Glutamatergic neuron (in vitro differentiated cells): ENCODE data around the gene MED29. TPM values are rescaled to one million over a fixed set of nuclear protein-coding genes. Genes with fewer than 3 reads are reported as not detected.

ENCODE experiments used
- DNase-seq: peaks from one replicate; pipeline ENCODE4 v3.0.0; 2022
- H3K27ac Mint-ChIP-seq: one replicate; pipeline ENCODE4 v1.8.0; 2020; ENCODE audit warnings: mild to moderate bottlenecking, mixed read lengths, inconsistent platforms; ENCODE audit not compliant: unreplicated experiment
- H3K27me3 Mint-ChIP-seq: one replicate; pipeline ENCODE4 v1.8.0; 2020; ENCODE audit warnings: mild to moderate bottlenecking, moderate library complexity, mixed read lengths, inconsistent platforms; ENCODE audit not compliant: unreplicated experiment
- H3K36me3 Mint-ChIP-seq: one replicate; pipeline ENCODE4 v1.8.0; 2020; ENCODE audit warnings: mild to moderate bottlenecking, mixed read lengths, inconsistent platforms; ENCODE audit not compliant: unreplicated experiment
- H3K4me1 Mint-ChIP-seq: one replicate; pipeline ENCODE4 v1.8.0; 2020; ENCODE audit warnings: mild to moderate bottlenecking, low read depth, mixed read lengths, inconsistent platforms; ENCODE audit not compliant: unreplicated experiment
- H3K4me3 Mint-ChIP-seq: one replicate; pipeline ENCODE4 v1.8.0; 2020; ENCODE audit warnings: mild to moderate bottlenecking, mixed read lengths, inconsistent platforms; ENCODE audit not compliant: unreplicated experiment
- H3K9me3 Mint-ChIP-seq: one replicate; pipeline ENCODE4 v1.8.0; 2020; ENCODE audit warnings: mild to moderate bottlenecking, moderate library complexity, mixed read lengths, inconsistent platforms; ENCODE audit not compliant: unreplicated experiment
- total RNA-seq: library from RNA; stranded (reverse); fragmentation: NEBNext Ultra II Directional; extraction: Animal tissue kit (Norgen Biotek cat#: 25700); gene quantifications from one replicate; pipeline ENCODE4 v1.2.1, GENCODE V29; 2021; ENCODE audit not compliant: unreplicated experiment
- TF ChIP-seq, protein P1 (sequence below): fragments of 200-600 bp; sonication (generic); IDR thresholded peaks from one replicate; pipeline ENCODE4 v1.5.0; 2021; ENCODE audit not compliant: partially characterized antibody, unreplicated experiment

Gene MED29
- total RNA-seq, 1 donor from 2014 or later = 30.1 TPM

DNA sequence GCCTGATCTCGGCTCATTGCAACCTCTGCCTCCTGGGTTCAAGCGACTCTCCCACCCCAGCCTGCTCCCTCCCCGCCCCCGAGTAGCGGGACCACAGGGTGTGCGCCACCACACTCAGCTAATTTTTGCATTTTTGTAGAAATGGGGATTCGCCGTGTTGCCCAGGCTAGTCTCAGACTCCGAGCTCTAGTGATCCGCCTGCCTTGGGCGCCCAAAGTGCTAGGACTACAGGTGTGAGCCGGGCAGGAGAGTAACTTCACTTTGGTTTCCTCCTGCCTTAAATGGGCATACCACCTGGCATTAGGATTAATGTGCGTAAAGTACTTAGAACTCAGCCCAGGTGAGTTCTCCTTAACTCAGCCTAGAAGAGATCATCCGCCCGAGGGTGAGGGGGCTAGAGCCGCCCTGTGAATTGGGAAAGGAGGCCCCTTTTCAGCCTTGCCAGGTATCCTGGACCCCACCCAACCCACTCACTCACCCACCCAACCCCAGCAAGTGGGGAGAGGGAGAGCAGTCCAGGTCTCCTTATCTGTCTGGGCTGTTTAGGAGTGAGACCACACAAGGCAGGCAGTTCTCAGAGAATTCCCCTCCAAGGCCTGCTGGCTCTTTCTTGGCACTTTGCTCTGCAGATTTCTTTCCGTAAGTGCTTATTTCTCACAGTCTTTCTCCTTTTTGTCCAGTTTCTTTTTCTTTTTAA, 14.2 kb downstream of the MED29 start:
- no peak for DNase-seq
- peaks cover 19% of the 10 kb centered on the region for H3K9me3 Mint-ChIP-seq
- H3K27ac Mint-ChIP-seq = no peak overlapping the region
- TF ChIP-seq, protein P1, sequence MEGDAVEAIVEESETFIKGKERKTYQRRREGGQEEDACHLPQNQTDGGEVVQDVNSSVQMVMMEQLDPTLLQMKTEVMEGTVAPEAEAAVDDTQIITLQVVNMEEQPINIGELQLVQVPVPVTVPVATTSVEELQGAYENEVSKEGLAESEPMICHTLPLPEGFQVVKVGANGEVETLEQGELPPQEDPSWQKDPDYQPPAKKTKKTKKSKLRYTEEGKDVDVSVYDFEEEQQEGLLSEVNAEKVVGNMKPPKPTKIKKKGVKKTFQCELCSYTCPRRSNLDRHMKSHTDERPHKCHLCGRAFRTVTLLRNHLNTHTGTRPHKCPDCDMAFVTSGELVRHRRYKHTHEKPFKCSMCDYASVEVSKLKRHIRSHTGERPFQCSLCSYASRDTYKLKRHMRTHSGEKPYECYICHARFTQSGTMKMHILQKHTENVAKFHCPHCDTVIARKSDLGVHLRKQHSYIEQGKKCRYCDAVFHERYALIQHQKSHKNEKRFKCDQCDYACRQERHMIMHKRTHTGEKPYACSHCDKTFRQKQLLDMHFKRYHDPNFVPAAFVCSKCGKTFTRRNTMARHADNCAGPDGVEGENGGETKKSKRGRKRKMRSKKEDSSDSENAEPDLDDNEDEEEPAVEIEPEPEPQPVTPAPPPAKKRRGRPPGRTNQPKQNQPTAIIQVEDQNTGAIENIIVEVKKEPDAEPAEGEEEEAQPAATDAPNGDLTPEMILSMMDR = no peak
- no peaks in the 10 kb centered on the region for H3K36me3 Mint-ChIP-seq
- H3K4me1 Mint-ChIP-seq = peaks cover 25% of the 10 kb centered on the region
- peaks cover 10% of the 10 kb centered on the region for H3K27me3 Mint-ChIP-seq
- H3K4me3 Mint-ChIP-seq = peak overlapping the region; percentile 91

DNA sequence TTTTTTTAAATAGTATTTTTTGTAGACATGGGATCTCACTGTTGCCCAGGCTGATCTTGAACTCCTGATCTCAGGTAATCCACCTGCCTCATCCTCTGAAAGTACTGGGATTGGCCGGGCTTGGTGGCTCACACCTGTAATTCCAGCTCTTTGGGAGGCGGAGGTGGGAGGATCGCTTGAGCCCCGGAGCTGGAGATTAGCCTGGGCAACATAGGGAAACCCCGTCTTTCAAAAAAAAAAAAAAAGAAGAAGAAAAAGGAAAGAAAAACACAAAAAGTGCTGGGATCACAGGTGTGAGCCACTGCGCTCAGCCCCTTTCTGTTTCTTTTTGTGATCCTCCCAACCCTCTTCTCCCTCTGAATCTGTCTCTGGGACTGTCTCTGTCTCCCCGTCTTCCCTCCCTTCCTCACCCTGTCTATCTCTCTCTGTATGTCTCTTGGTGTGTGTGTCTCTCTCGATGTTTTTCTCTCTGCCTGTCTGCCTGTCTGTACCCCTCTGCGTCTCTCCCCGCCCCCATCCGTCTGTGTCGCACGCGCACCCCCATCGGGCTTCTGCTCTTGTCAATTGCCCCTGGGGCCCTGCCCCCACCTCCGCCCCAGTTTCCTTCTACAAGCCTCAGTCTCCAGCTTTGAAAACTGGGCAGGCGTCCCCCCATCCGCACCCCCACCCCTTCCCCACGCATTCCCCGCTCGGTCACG, 14.9 kb downstream of the MED29 start:
- TF ChIP-seq, protein P1 = no peak
- Mint-ChIP-seq H3K4me3 (peak overlapping the region; percentile 91), H3K4me1 (peaks cover 26% of the 10 kb centered on the region), H3K36me3 (no peaks in the 10 kb centered on the region), H3K9me3 (peaks cover 18% of the 10 kb centered on the region), H3K27ac (peak overlapping the region; percentile 60), H3K27me3 (peaks cover 8% of the 10 kb centered on the region)
- no peak for DNase-seq

DNA sequence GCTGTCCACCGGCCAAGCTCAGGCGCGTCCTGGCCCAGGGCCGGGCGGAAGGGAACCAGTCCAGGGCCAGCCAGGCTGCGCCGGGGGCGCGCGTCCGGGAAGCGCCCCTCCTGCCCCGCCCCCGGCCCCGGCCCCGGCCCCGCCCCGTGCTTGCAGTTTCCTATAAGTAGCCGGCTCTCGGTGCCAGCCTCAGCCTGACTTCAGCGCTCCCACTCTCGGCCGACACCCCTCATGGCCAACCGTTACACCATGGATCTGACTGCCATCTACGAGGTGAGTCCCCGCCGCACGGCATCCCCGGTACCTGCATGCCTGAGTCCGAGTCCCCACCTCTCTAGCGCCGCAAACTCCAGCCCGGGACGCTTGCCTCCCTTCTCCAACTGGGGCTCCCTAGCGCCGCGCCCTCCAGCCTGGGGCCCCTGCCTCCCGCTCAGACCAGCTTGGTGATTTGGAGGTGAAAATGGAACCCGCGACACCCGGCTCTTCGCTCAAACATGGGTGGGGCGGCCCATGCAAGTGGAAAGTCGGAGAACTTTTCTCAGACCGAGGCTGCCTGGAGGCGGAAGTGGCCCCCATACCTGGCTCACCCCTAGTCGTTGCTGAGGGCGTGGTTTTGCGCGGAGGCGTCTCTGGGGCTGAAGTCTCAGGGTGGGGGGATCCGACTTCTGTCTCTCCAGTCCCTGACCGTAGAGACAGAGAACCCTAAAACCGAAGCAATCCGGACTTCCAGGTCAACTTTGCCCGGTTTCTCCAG, 15.7 kb downstream of the MED29 start, which contains the start of gene ZFP36:
TSS of gene ZFP36 (plus strand) at position 192 of the 754 bp plus-strand sequence. CDS start at position 250, 58 bp downstream.
- H3K4me1 Mint-ChIP-seq = peaks cover 24% of the 10 kb centered on the region

DNA sequence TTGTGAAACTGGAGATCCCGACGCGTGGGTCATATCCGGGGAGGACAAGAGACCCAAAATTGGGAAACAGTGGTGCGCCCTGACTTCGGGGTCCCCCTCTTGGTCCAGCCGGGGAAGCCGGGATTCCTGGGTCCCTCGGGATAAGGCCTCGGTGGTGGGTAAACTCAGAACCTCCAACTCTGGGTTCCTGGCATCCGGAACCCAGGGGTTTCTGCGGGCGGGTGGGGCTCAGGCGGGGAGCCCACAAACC, 16.2 kb downstream of the MED29 start:
- H3K27ac Mint-ChIP-seq = no peak overlapping the region
- peaks cover 18% of the 10 kb centered on the region for H3K4me1 Mint-ChIP-seq
- peaks cover 16% of the 10 kb centered on the region for H3K27me3 Mint-ChIP-seq
- no peak for DNase-seq
- H3K4me3 Mint-ChIP-seq = peak overlapping the region; percentile 85
- H3K36me3 Mint-ChIP-seq = no peaks in the 10 kb centered on the region
- peaks cover 20% of the 10 kb centered on the region for H3K9me3 Mint-ChIP-seq
- TF ChIP-seq, protein P1 = no peak

More for the DNA sequence above, 15.7 kb downstream of the MED29 start, which contains the start of gene ZFP36:
- Mint-ChIP-seq H3K27me3 (peaks cover 12% of the 10 kb centered on the region), H3K4me3 (peak within 1 kb of the TSS; percentile 91), H3K27ac (peak within 1 kb of the TSS; percentile 60), H3K36me3 (no peaks in the 10 kb centered on the region), H3K9me3 (peaks cover 19% of the 10 kb centered on the region)
- TF ChIP-seq, protein P1 = no peak
- peak; percentile 73 for DNase-seq
